IMR-90 (cell line): ENCODE data around the gene MICAL3. TPM values are rescaled to one million over a fixed set of nuclear protein-coding genes. Genes with fewer than 3 reads are reported as not detected.

Experiments
- ATAC-seq: fragments of 200-7000 bp; cut with Tn5 transposase; 2 replicates; pipeline ENCODE4 v1.9.1; 2020; ENCODE audit warnings: low read depth, mild to moderate bottlenecking, moderate library complexity
- BruUV-seq: library from RNA; stranded (reverse); fragments of 400-500 nt; replicated peaks from 2 replicates; lab custom pipeline; 2021; lab: Mats Ljungman, UMichigan
- CTCF ChIA-PET: fragments of 300-600 bp; formaldehyde crosslinking; extraction: SDS; loops from one replicate; lab custom pipeline; 2021; ENCODE audit warnings: antibody characterized with exemption; lab: Yijun Ruan, JAX
- POLR2A ChIA-PET: fragments of 300-600 bp; sonication (Branson Sonifier 250); formaldehyde crosslinking; loops from one replicate; lab custom pipeline; 2022; ENCODE audit warnings: antibody characterized with exemption; ENCODE audit not compliant: unreplicated experiment; lab: Charles Lee
- DNase-seq: peaks from one replicate; pipeline ENCODE4 v3.0.0; 2013
- H2AFZ ChIP-seq: replicated peaks from 2 replicates; pipeline ENCODE3; 2013; ENCODE audit warnings: low read length, mild to moderate bottlenecking; ENCODE audit not compliant: poor library complexity
- H2AK5ac ChIP-seq: 2 replicates; pipeline ENCODE4 v1.6.1; 2013; ENCODE audit warnings: low read depth, low read length, inconsistent platforms
- H2AK9ac ChIP-seq: replicated peaks from 2 replicates; pipeline ENCODE3; 2013; ENCODE audit warnings: mild to moderate bottlenecking, low read depth, low read length, moderate library complexity; ENCODE audit not compliant: poor library complexity
- H2BK120ac ChIP-seq: 2 replicates; pipeline ENCODE4 v1.6.1; 2013; ENCODE audit warnings: low read depth, low read length, inconsistent platforms
- H2BK15ac ChIP-seq: 3 replicates; pipeline ENCODE4 v1.6.1; 2013; ENCODE audit warnings: low read depth, low read length, inconsistent platforms
- H2BK20ac ChIP-seq: 2 replicates; pipeline ENCODE4 v1.6.1; 2013; ENCODE audit warnings: low read depth, mild to moderate bottlenecking, inconsistent platforms, low read length, moderate library complexity
- H2BK5ac ChIP-seq: 2 replicates; pipeline ENCODE4 v1.6.1; 2013; ENCODE audit warnings: mild to moderate bottlenecking, low read depth, low read length, inconsistent platforms; ENCODE audit not compliant: poor library complexity, severe bottlenecking
- H3K14ac ChIP-seq: replicated peaks from 2 replicates; pipeline ENCODE4 v1.6.1; 2013; ENCODE audit warnings: low read depth, low read length, inconsistent platforms
- H3K18ac ChIP-seq: 2 replicates; pipeline ENCODE4 v1.6.1; 2013; ENCODE audit warnings: low read depth, low read length, control low read depth
- H3K23ac ChIP-seq: 2 replicates; pipeline ENCODE4 v1.6.1; 2013; ENCODE audit warnings: low read depth, low read length, inconsistent platforms
- H3K27ac ChIP-seq: 2 replicates; pipeline ENCODE4 v1.5.1; 2013; ENCODE audit warnings: mild to moderate bottlenecking, control low read depth, low read length; ENCODE audit not compliant: insufficient read depth
- H3K27me3 ChIP-seq: 2 replicates; pipeline ENCODE4 v1.6.1; 2013; ENCODE audit warnings: low read length; ENCODE audit not compliant: control insufficient read depth, insufficient read depth
- H3K36me3 ChIP-seq: 2 replicates; pipeline ENCODE4 v1.6.1; 2013; ENCODE audit warnings: low read length, mixed read lengths; ENCODE audit not compliant: control insufficient read depth, insufficient read depth
- H3K4ac ChIP-seq: 2 replicates; pipeline ENCODE4 v1.6.1; 2013; ENCODE audit warnings: low read depth, low read length, inconsistent platforms
- H3K4me1 ChIP-seq: 2 replicates; pipeline ENCODE4 v1.6.1; 2013; ENCODE audit warnings: low read length, mixed read lengths; ENCODE audit not compliant: control insufficient read depth, insufficient read depth
- H3K4me2 ChIP-seq: 2 replicates; pipeline ENCODE4 v1.6.1; 2013; ENCODE audit warnings: low read depth, mild to moderate bottlenecking, control low read depth, low read length, moderate library complexity
- H3K4me3 ChIP-seq: 2 replicates; pipeline ENCODE4 v1.5.1; 2013; ENCODE audit warnings: low read depth, mild to moderate bottlenecking, control low read depth, low read length, moderate library complexity; ENCODE audit not compliant: insufficient read depth
- H3K56ac ChIP-seq: 2 replicates; pipeline ENCODE4 v1.6.1; 2013; ENCODE audit warnings: low read length, inconsistent platforms; ENCODE audit not compliant: insufficient read depth; ENCODE audit errors: extremely low read depth
- H3K79me1 ChIP-seq, 2 experiments: 2 replicates each; pipeline ENCODE4 v1.6.1; 2013; ENCODE audit warnings: low read length in 2 of 2, inconsistent platforms in 1 of 2, low read depth in 1 of 2
- H3K9ac ChIP-seq: 2 replicates; pipeline ENCODE4 v1.6.1; 2013; ENCODE audit warnings: low read depth, low read length, control low read depth
- H3K9me1 ChIP-seq: 2 replicates; pipeline ENCODE4 v1.6.1; 2013; ENCODE audit warnings: low read length, inconsistent platforms; ENCODE audit not compliant: insufficient read depth
- H3K9me3 ChIP-seq: 2 replicates; pipeline ENCODE4 v1.6.1; 2013; ENCODE audit warnings: low read length; ENCODE audit not compliant: control insufficient read depth, insufficient read depth
- H4K20me1 ChIP-seq: 2 replicates; pipeline ENCODE4 v1.6.1; 2013; ENCODE audit warnings: low read length, inconsistent platforms; ENCODE audit not compliant: insufficient read depth
- H4K5ac ChIP-seq: 2 replicates; pipeline ENCODE4 v1.6.1; 2013; ENCODE audit warnings: mild to moderate bottlenecking, low read depth, low read length, control low read depth
- H4K8ac ChIP-seq, 2 experiments: 2 replicates each; pipeline ENCODE4 v1.6.1; 2013; ENCODE audit warnings: low read depth in 2 of 2, low read length in 2 of 2, control low read depth in 1 of 2, inconsistent platforms in 1 of 2
- H4K91ac ChIP-seq: 2 replicates; pipeline ENCODE4 v1.6.1; 2013; ENCODE audit warnings: low read depth, low read length, inconsistent platforms; ENCODE audit not compliant: insufficient read depth
- BHLHE40 ChIP-seq: fragments of 150-350 bp; IDR thresholded peaks from 2 replicates; pipeline ENCODE4 v1.6.1; 2016; ENCODE audit warnings: mild to moderate bottlenecking, low read depth, low read length
- CEBPB ChIP-seq: IDR thresholded peaks from 2 replicates; pipeline ENCODE4 v1.6.1; 2012; ENCODE audit warnings: low read depth, low read length, improper control_type of control experiment
- CHD1 ChIP-seq: IDR thresholded peaks from 2 replicates; pipeline ENCODE4 v1.6.1; 2012; ENCODE audit warnings: low read depth, low read length, improper control_type of control experiment
- CTCF ChIP-seq: conservative IDR thresholded peaks from 2 replicates; pipeline ENCODE4 v1.5.1; 2012; ENCODE audit warnings: mild to moderate bottlenecking, low read depth, low read length, improper control_type of control experiment
- FOS ChIP-seq: fragments of 150-350 bp; IDR thresholded peaks from 2 replicates; pipeline ENCODE4 v1.6.1; 2016; ENCODE audit warnings: low read depth, low read length
- MAFK ChIP-seq: IDR thresholded peaks from 2 replicates; pipeline ENCODE4 v1.6.1; 2012; ENCODE audit warnings: low read depth, low read length, improper control_type of control experiment
- MAZ ChIP-seq: IDR thresholded peaks from 2 replicates; pipeline ENCODE4 v1.6.1; 2012; ENCODE audit warnings: low read depth, mild to moderate bottlenecking, low read length, improper control_type of control experiment, moderate library complexity, borderline replicate concordance
- MXI1 ChIP-seq: IDR thresholded peaks from 2 replicates; pipeline ENCODE4 v1.6.1; 2012; ENCODE audit warnings: low read depth, mild to moderate bottlenecking, low read length, moderate library complexity, borderline replicate concordance
- POLR2A ChIP-seq: IDR thresholded peaks from 2 replicates; pipeline ENCODE4 v1.6.1; 2012; ENCODE audit warnings: mild to moderate bottlenecking, low read depth, low read length
- RCOR1 ChIP-seq: IDR thresholded peaks from 2 replicates; pipeline ENCODE4 v1.6.1; 2012; ENCODE audit warnings: mild to moderate bottlenecking, low read length, improper control_type of control experiment; ENCODE audit not compliant: insufficient replicate concordance
- SMC3 ChIP-seq: fragments of 150-350 bp; IDR thresholded peaks from 2 replicates; pipeline ENCODE4 v1.6.1; 2016; ENCODE audit warnings: low read depth, mild to moderate bottlenecking, antibody characterized with exemption, low read length, moderate library complexity
- WGBS, 2 experiments: methylation state at CpG; one replicate each; pipeline versions ENCODE4 v1.1.5 to v1.1.7; 2013; ENCODE audit warnings: missing lambda C conversion rate in 2 of 2; ENCODE audit not compliant: insufficient read length in 1 of 2; ENCODE audit errors: extremely low coverage in 2 of 2; 5-methylcytosine and 5-hydroxymethylcytosine counted together
- dilution Hi-C: fragments of 300-500 bp; cut with HindIII; formaldehyde crosslinking; loops from one replicate; pipeline ENCODE4 v1.14.3; 2018; ENCODE audit warnings: low sequenced_read_pairs; ENCODE audit not compliant: unreplicated experiment
- in situ Hi-C: fragments of 300-500 bp; cut with MboI; formaldehyde crosslinking; loops from 3 replicates; pipeline ENCODE4 v1.14.3; 2019; ENCODE audit warnings: low sequenced_read_pairs, inconsistent platforms, mixed read lengths
- intact Hi-C: fragments of 100-400 bp; cut with micrococcal nuclease; formaldehyde crosslinking; loops from 2 replicates; pipeline ENCODE4 v1.10.0; 2022
- polyA plus RNA-seq, 3 experiments: library from polyadenylated mRNA; depleted of rRNA; stranded (reverse); fragments of >200 nt; gene quantifications; 2 replicates each; pipeline ENCODE4 v1.2.3, GENCODE V29; 2012; ENCODE audit warnings: low replicate concordance in 1 of 3
- total RNA-seq: library from RNA; depleted of rRNA; stranded (reverse); fragments of >200 nt; gene quantifications from 2 replicates; pipeline ENCODE4 v1.2.3, GENCODE V29; 2012
- TF ChIP-seq, protein P1 (sequence below): fragments of 150-350 bp; IDR thresholded peaks from 2 replicates; pipeline ENCODE4 v1.6.1; 2017; ENCODE audit warnings: mild to moderate bottlenecking, antibody characterized with exemption, low read length, low read depth
- TF ChIP-seq, protein P2 (sequence below): fragments of 150-350 bp; IDR thresholded peaks from 2 replicates; pipeline ENCODE4 v1.6.1; 2016; ENCODE audit warnings: low read depth, mild to moderate bottlenecking, low read length, moderate library complexity, borderline replicate concordance

The MICAL3 gene
- total and polyA plus RNA-seq, 2 of the 4 experiments (the other 2 are of a cell fraction), result 17.6 to 26.8 TPM

DNA sequence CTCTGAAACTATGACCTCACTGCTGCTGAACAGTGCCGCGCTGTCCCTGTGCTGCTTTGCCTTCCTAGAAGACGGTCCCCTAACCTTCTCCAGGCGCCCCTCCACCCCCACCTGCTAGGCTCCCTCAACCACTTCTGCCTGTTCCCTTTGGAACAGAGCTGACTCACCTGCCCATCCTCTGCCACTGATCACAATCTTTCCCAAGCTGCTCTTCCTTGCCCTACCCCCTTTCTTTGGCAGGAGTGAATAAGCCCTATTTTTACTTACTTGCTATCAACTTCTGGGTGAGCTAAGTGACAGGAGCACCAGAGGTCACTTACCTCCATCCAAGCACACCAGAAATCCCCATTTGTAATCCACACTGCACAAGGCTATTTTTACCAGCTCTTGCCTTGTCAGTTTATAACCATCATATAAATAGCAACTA lies 134.1 kb downstream of the MICAL3 start:
- H3K56ac ChIP-seq, result no peak overlapping the region
- H4K20me1 ChIP-seq, result no peaks in the 10 kb centered on the region
- H3K4ac ChIP-seq, result no peak overlapping the region
- no peak overlapping the region for H2BK120ac ChIP-seq
- dilution Hi-C loops, result no loop called here
- 100% methylated on average over 3 of the region's 4 CpGs; no CpG with 5 or more reads in 1 of the 2 experiments for WGBS, 2 experiments
- H3K23ac ChIP-seq, result no peak overlapping the region
- peaks cover 0 to 4% of the 10 kb centered on the region in 2 experiments; a peak in 1 of 4 replicates for H3K79me1 ChIP-seq
- TF ChIP-seq BHLHE40, result no peak
- no peak for TF ChIP-seq FOS
- TF ChIP-seq POLR2A, result no peak
- TF ChIP-seq, protein P1, sequence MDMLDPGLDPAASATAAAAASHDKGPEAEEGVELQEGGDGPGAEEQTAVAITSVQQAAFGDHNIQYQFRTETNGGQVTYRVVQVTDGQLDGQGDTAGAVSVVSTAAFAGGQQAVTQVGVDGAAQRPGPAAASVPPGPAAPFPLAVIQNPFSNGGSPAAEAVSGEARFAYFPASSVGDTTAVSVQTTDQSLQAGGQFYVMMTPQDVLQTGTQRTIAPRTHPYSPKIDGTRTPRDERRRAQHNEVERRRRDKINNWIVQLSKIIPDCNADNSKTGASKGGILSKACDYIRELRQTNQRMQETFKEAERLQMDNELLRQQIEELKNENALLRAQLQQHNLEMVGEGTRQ, result no peak
- no peak for TF ChIP-seq SMC3
- no peak for TF ChIP-seq MXI1
- TF ChIP-seq MAFK, result no peak
- TF ChIP-seq CTCF, result no peak
- no peak for TF ChIP-seq CEBPB
- no peak for TF ChIP-seq MAZ
- TF ChIP-seq CHD1, result no peak
- TF ChIP-seq, protein P2, sequence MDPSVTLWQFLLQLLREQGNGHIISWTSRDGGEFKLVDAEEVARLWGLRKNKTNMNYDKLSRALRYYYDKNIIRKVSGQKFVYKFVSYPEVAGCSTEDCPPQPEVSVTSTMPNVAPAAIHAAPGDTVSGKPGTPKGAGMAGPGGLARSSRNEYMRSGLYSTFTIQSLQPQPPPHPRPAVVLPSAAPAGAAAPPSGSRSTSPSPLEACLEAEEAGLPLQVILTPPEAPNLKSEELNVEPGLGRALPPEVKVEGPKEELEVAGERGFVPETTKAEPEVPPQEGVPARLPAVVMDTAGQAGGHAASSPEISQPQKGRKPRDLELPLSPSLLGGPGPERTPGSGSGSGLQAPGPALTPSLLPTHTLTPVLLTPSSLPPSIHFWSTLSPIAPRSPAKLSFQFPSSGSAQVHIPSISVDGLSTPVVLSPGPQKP, result no peak
- TF ChIP-seq RCOR1, result no peak
- no peak overlapping the region for H3K4me3 ChIP-seq
- no peak overlapping the region for H2AK9ac ChIP-seq
- no peak overlapping the region for H3K9ac ChIP-seq
- ATAC-seq (peak; percentile 64), DNase-seq (peak; percentile 53)
- H4K8ac ChIP-seq, result no peak overlapping the region
- H2AFZ ChIP-seq, result no peak overlapping the region
- H2AK5ac ChIP-seq, result no peak overlapping the region
- H3K14ac ChIP-seq, result no peak overlapping the region
- intact Hi-C loops, result no loop called here
- no peak overlapping the region for H2BK5ac ChIP-seq
- H4K91ac ChIP-seq, result no peak overlapping the region
- no peak overlapping the region for H3K4me2 ChIP-seq
- H3K27ac ChIP-seq, result no peak overlapping the region
- no TSS peak for BruUV-seq
- CTCF ChIA-PET, result interaction anchor here (2.1 kb wide), 1 partner anchor 60 kb away, joined by 5 read pairs; no protein-coding TSS in a partner anchor
- H2BK15ac ChIP-seq, result no peak overlapping the region
- no peaks in the 10 kb centered on the region for H3K9me3 ChIP-seq
- peaks cover 7% of the 10 kb centered on the region for H3K4me1 ChIP-seq
- H3K36me3 ChIP-seq, result peaks cover 39% of the 10 kb centered on the region
- POLR2A ChIA-PET, result no interaction called here
- H4K5ac ChIP-seq, result no peak overlapping the region
- H2BK20ac ChIP-seq, result no peak overlapping the region
- H3K9me1 ChIP-seq, result no peaks in the 10 kb centered on the region
- no peaks in the 10 kb centered on the region for H3K27me3 ChIP-seq
- in situ Hi-C loops, result no loop called here
- H3K18ac ChIP-seq, result no peak overlapping the region
